GM12873 (cell line): ENCODE data around the gene CTNND2.

Source experiments
- TF ChIP-seq, protein P1 (sequence below): IDR thresholded peaks from 2 replicates; pipeline ENCODE4 v1.5.1; 2012; ENCODE audit warnings: low read depth, mild to moderate bottlenecking, moderate library complexity, low read length, control low read depth; ENCODE audit not compliant: insufficient read depth; ENCODE audit errors: missing control alignments

The CTNND2 gene

GRCh38 chr5:11684607-11685006 is 219.6 kb downstream of the CTNND2 start:
- TF ChIP-seq, protein P1, sequence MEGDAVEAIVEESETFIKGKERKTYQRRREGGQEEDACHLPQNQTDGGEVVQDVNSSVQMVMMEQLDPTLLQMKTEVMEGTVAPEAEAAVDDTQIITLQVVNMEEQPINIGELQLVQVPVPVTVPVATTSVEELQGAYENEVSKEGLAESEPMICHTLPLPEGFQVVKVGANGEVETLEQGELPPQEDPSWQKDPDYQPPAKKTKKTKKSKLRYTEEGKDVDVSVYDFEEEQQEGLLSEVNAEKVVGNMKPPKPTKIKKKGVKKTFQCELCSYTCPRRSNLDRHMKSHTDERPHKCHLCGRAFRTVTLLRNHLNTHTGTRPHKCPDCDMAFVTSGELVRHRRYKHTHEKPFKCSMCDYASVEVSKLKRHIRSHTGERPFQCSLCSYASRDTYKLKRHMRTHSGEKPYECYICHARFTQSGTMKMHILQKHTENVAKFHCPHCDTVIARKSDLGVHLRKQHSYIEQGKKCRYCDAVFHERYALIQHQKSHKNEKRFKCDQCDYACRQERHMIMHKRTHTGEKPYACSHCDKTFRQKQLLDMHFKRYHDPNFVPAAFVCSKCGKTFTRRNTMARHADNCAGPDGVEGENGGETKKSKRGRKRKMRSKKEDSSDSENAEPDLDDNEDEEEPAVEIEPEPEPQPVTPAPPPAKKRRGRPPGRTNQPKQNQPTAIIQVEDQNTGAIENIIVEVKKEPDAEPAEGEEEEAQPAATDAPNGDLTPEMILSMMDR: no peak

GRCh38 chr5:11683666-11684065 is 220.6 kb downstream of the CTNND2 start:
- TF ChIP-seq, protein P1: no peak

- TF ChIP-seq, protein P1: no peak
Measured at GRCh38 chr5:11681796-11682195, 222.4 kb downstream of the CTNND2 start.

- TF ChIP-seq, protein P1: no peak
Measured at GRCh38 chr5:11679676-11680075, 224.6 kb downstream of the CTNND2 start.

GRCh38 chr5:11675184-11675583 is 229.1 kb downstream of the CTNND2 start:
- TF ChIP-seq, protein P1: no peak

- TF ChIP-seq, protein P1: no peak
Measured at GRCh38 chr5:11672385-11673085, 231.7 kb downstream of the CTNND2 start.

DNA sequence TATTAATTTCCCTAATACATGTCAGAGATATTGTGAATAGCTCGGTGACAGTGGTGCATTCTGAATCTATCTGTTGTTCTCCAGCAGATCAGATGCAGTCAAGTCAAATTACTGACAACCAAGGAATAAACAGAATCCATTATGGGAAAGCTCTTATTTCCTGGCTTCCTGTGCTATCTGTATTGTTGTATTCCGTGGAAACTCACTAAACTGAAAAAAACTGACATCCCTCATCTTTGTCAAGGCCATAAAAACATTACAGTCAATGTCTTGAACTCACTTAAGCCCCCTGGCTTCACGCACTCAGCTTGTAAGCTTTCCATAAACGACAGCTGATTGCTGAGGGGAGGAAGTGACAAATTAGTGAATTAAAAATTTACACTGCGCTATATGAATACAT is 245.9 kb downstream of the CTNND2 start:
- TF ChIP-seq, protein P1: no peak
